GM18951 (cell line): ENCODE measurements around the gene ACTRT2.

Experiments
- POLR2A ChIP-seq: IDR thresholded peaks from 4 replicates; pipeline ENCODE4 v1.6.1; 2011; ENCODE audit warnings: mild to moderate bottlenecking; ENCODE audit not compliant: insufficient read length, insufficient read depth; ENCODE audit errors: extremely low read depth
- in situ Hi-C: fragments of 300-500 bp; cut with MboI; formaldehyde crosslinking; loops from one replicate; pipeline ENCODE4 v1.12.0; 2022; ENCODE audit warnings: low sequenced_read_pairs, mixed read lengths, inconsistent platforms; ENCODE audit not compliant: unreplicated experiment

Gene ACTRT2

DNA sequence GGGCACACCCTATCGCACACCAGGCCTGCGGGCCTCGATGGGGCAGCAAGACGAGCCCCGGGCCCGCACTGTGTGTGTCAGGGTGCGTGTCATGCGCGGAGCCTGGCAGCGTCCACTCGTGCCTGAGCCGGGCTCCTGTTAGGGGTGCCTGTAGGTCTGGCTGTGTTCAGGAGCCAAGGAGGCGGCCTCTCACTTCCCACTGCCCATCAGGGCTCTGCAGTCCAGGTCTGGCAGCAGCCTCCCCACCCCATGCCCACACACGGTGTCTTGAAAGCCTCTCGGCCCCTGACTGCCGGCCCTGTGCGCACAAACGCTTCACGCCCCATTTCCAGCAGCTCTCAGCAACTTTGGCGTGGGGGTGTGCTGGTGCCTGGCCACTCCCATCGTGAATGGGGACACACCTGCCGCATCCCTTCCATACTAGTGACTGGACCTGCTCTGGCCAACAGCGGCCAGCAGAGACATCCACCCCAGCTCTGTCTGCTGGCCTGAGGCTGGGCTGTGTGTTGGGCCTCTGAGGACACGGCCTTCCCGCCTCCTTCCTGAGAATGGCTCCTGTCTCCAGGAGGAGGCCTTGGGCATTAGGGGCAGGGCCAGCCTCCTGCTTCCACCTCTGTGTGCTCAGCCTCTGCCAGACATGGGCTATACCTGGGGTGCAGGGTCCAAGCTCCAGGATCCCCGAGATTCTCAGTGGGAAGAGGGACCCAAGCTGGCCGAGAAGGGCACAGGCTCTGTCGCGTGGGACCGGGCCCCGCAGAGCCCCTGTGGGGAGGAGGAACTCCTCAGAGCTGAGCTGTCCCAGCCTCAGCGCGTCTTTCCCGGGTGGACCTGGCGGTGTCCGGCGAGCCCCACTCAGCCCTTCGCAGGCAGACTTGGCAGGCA is 41.8 kb upstream of the ACTRT2 start:
- no peak for TF ChIP-seq POLR2A
- in situ Hi-C loops = no loop called here

DNA sequence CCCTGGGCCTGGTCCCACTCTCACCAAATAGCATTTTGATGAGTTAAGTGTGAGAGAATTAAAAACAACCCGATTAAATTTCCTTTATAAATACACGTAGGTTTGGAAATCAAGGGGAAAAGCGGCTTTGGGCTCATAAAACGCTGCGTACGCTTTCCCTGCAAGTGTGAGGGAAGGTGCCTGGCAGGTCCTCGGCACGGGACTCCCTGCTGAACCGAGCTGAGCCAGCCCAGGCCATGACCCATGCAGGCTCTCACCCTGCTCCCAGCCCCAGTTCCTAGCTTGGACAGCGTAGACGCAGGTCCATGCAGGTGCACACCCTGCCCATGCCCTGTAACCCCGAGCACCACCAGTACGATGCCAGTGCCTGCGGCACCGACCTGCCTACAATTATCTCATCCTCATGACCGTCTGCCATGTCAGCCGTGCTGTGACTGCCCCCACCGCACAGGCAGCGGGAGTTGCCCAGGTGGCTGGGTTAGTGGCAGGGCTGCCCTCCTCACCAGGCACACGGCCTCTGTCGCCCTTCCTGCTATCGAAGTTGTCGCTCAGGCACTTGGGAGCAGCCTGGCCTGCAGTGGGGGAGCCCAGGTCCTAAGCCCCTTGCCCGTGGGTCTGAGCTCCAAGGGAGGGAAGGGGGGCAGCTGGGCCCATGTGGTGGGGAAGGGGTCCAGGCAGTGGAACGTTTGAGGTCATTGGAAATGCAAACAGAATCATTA is 41.0 kb upstream of the ACTRT2 start:
- in situ Hi-C loops = no loop called here
- no peak for TF ChIP-seq POLR2A

DNA sequence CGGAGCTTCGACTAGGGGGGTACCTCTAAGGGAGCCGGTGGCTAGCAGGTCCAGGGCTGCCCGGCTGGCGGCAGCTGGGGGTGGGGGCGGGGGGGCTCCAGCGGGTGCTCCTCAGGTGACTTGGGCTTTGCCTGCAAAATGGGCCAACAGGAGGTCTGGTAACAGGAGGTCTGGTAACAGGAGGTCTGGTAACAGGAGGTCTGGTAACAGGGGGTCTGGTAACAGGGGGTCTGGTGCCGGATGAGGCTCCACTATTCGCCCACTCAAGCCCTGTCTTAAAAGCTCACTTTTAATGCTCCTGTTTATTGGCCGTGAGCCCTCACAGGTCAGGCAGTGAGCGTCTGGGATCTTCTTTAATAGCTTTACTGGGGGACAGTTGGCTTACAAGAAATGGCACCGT is 40.4 kb upstream of the ACTRT2 start:
- no peak for TF ChIP-seq POLR2A
- in situ Hi-C loops = no loop called here

DNA sequence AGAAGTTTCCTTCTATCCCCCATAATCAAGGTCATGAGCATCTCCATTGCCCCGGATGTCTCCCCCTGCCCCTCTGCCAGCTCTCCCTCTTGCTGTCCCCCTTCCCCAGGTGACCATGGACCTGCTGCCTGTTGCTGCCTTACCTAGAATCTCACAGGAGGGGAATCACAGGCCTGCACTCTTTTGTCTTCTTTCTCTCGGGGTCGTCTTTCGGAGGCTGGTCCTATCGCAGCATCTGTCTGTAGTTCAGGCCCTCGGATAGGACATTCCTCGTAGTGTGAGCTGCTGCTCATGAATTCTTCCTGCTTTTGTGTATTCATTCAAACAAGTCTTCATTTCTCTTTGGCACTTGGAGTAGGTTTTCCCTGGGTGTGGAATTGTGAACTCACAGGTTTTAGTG is 39.9 kb upstream of the ACTRT2 start:
- in situ Hi-C loops = no loop called here
- TF ChIP-seq POLR2A = no peak

DNA sequence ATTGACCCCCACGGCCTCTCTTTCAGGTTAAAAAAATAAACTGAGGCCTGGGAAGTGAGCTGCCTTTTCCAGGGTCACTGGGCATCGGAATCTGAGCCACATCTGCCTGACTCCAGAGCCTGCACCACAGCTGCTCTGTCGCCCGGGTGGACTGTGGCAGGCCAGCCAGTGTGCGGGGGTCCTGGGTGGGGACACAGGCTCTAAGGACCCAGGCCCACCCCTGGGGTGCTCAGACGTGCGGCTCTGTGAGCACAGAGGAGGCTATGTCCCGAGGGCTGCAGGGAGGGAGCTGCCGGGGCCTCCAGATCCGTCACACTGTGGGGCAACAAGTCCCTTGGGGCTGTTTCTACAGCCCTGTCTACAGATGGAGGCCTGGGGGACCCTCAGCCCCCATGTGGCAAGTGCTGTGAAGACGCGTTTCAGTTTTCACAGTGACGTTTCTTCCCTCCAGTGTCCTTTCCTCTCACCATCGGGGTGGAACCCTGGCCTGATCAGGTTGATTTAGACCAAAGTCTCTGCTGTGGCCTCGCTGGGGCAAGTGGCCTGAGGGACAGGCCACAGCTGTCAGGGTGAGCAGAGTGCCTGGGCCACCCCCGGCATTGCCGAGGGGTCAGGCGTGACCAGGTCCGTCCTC is 39.2 kb upstream of the ACTRT2 start:
- no peak for TF ChIP-seq POLR2A
- in situ Hi-C loops = no loop called here

DNA sequence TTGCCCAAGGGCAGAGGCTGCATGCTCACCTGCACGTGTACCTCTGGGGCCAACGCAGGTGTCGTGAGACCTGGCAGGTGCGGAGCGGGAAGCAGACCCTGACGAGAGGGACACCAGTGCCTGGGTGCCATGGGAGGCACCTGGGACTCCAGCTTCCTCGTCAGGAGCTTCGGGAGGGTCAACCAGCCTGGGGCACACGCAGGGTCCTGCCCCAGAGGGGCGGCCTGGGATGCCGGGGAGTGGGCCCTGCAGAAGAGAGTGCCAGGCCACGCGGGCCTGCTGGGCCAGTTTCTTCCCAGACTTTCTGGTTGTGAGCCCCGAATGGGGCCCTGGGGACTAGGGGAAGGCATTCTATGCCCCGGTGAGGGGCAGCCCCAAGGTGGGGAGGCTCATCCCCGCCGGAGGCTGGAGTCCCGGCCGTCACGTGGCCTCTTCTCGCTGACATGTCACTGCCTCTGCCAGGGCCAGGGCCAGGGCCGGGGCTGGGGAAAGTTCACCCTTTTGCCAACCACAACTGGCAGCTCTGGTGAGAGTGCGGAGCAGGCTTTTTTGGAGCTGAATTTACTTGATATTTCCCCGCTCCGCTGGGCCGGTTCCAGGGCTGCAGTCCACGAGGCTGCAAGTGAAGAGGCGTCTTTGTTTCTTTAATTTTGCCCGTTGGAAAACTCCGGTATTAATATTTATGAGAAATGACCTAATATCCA is 38.5 kb upstream of the ACTRT2 start:
- in situ Hi-C loops = no loop called here
- no peak for TF ChIP-seq POLR2A

DNA sequence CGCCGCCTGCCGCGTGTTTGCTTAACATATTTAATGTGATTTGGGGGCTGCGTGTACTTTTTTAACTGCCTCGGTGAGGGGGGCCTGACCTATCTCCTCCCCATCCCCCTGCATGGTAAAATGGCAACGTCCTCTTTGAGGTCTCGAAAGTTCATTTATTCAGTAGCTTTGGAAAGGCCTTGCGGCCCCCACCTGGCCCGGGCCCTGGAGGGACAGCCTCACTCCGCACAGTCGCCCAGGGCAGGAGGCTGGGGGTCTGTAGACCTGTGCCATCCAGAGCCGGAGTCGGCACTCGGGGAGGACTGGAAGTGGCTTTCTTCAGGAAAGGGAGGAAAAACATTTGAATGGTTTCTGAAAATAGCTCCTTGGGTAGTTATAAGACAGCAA is 38.0 kb upstream of the ACTRT2 start:
- TF ChIP-seq POLR2A = no peak
- in situ Hi-C loops = no loop called here

DNA sequence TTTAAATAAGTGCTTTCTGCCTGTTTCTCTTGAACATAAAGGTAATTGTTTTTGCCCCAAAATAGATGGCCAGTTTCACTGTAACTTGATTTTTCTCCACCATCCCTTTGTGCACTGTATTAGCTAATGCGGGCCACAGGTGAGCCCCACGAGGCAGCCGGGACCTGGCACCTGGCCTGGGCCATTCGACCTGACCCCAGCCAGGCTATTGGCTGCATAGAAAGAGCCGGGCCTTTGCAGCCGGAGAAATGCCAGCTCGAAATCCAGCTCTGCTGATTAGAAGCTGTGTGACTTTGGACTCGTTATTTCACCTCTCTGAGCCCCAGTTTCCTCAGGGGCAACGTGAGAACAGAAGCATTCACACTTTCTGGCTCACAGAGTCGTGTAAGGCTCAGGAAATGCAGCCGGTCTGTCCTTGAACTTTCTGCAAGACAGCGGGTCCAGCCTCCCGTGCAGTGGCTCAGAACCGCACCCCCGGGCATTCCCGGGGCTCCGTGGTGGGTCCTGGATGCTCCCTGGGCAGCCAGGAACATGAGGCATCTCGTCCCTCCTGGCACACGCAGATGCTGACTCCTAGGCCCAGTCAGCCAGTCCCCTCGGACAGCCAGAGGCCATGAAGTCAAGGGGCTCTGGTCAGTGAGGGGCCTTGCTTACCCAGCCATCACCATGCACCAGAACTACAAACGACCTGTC is 37.4 kb upstream of the ACTRT2 start:
- in situ Hi-C loops = no loop called here
- no peak for TF ChIP-seq POLR2A

DNA sequence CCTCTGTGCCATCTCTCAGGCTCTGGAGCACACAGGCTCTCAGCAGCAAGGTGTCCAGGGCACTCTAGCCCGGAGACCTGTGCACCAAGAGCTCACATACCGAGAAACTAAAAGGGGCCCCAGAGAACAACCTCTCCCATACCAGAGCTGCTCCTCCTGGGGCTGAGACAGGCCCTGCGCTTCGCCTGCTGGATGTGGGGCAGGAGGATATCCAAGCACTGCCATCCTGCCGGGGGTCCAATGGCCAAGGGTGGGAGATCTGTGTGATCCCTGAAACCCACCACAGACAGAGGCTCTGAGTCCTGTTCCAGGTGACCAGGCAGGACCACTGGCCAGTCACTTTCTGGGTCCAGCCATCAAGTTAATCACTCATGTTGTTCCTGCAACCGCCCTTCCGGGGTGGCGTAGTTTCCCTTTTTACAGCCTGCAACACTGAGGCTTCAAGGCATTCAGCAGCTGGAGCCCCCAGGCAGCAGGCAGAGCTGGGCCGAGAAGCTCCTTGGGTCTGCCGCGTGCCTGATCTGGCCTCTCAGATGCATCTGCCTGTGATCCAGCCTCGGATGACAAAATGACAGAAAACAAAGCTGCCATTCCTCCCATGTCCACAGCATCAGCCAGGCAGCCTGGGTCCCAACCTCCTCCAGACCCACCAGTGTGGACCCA is 36.7 kb upstream of the ACTRT2 start:
- in situ Hi-C loops = no loop called here

DNA sequence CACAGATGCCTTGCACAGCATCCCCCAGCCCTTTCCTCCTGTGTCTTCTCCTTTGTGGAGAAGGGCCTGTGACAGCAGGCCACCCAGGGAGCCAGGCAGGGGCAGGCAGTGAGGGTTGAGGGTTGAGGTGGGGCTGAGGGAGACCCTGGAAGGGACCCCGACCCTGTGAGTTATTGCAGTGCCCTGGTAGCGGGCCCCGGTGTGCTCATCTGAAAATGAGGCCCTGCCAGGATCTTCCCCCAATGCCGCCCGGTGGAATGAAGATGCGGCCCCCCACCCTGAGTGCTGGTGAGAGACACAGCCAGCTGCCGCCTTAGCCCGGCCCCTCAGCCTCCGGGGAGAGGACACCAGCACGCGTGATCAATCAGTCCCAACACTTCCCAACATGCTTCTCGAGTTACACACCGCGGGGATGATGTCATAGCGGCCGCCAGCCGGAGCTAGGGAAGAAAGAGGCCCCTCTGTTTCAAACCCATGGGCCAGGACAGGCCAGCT is 36.2 kb upstream of the ACTRT2 start:
- in situ Hi-C loops = no loop called here
- TF ChIP-seq POLR2A = no peak

More for the DNA sequence above, 36.7 kb upstream of the ACTRT2 start:
- no peak for TF ChIP-seq POLR2A

DNA sequence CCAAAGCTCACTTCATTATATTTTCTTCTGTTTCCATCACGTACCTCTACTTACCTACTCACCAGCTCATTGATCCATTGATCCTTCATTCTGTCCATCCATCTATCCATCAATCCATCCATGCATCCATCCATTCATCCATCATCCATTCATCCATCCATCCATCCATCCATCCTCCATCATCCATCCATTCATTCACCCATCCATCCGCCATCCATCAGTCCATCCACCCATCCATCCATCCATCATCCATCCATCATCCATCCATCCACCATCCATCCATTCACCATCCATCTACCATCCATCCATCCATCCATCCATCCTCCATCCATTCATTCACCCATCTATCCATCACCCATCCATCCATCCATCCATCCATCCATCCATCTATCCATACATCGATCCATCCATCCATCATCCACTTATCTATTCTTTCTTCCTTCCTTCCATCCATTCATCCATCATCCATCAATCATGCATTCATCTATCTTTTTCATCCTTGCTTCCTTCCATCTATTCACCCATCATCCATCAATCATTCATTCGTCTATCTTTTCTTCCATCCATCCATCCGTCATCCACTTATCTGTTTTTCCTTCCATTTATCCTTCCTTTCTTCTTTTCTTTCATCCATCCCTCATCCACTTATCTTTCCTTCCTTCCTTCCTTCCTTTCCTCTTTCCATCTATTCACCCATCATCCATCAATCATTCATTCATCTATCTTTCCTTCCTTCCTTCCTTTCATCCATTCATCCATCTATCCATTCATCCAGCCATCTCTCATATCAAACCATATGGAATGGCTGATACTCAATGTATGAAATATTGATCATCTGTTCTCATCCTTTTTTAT is 35.3 kb upstream of the ACTRT2 start:
- no peak for TF ChIP-seq POLR2A
- in situ Hi-C loops = no loop called here

DNA sequence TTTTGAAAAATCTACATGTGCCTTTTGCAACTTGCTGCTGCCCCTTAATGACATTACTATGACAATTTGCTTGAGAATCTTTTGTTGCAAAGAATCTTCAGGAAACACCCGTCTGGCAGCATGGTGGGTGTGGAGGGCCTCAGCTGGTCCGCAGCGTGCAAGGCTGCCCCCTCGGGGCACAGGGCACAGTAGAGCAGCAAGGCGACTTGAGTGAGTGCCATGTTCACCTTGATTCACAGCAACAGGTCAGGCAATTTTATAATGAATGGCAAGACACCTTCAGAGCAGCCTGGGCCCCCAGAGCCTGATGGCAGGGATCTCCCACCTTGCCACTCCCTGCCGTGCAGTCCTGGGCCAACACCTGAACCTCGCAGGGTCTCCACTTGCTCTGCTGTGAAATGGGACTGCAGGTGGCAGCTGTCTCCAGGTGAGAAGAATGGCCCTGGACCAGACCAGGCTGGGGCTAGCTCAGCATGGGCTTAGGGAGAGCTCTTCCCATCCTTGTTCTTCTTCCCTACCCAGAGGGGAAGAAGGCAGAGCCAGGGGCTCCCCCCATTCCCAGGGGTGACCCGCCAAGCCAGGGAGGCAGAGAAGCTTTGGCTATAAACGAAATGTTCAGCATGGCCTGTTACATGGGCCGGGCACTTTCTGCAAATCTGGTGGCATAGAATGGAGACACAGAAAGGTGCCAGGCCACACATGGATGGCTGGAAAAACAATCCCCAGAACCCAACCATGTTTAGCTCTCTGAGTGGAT is 34.5 kb upstream of the ACTRT2 start:
- no peak for TF ChIP-seq POLR2A
- in situ Hi-C loops = no loop called here
